Smooth muscle cell (in vitro differentiated cells): Measurements from ENCODE around the gene PFDN2. TPM values are rescaled to one million over a fixed set of nuclear protein-coding genes. Genes with fewer than 3 reads are reported as not detected.

Experiments
- DNase-seq: peaks from one replicate; lab custom pipeline; 2025; ENCODE audit not compliant: unreplicated experiment; lab: John Stamatoyannopoulos, UW
- H2AFZ ChIP-seq: fragments of 200-600 bp; sonication (generic); 2 replicates; pipeline ENCODE4 v1.6.0; 2016; ENCODE audit warnings: antibody characterized with exemption, low read depth, mild to moderate bottlenecking
- H3F3A ChIP-seq: fragments of 200-600 bp; sonication (generic); 2 replicates; pipeline ENCODE4 v1.6.0; 2017; ENCODE audit warnings: antibody characterized with exemption, low read depth
- H3K27ac ChIP-seq: fragments of 200-600 bp; sonication (generic); 2 replicates; pipeline ENCODE4 v1.5.1; 2016; ENCODE audit warnings: low read depth, mild to moderate bottlenecking
- H3K27me3 ChIP-seq: fragments of 200-600 bp; sonication (generic); 2 replicates; pipeline ENCODE4 v1.6.1; 2016; ENCODE audit warnings: low read depth, mild to moderate bottlenecking
- H3K36me3 ChIP-seq: fragments of 200-600 bp; sonication (generic); 2 replicates; pipeline ENCODE4 v1.5.1; 2016; ENCODE audit warnings: low read depth
- H3K4me1 ChIP-seq: fragments of 200-600 bp; sonication (generic); 2 replicates; pipeline ENCODE4 v1.5.1; 2016; ENCODE audit warnings: low read depth
- H3K4me2 ChIP-seq: fragments of 200-600 bp; sonication (generic); 2 replicates; pipeline ENCODE4 v1.6.0; 2016; ENCODE audit warnings: mild to moderate bottlenecking
- H3K4me3 ChIP-seq: fragments of 200-600 bp; sonication (generic); 2 replicates; pipeline ENCODE4 v1.5.1; 2016; ENCODE audit warnings: mild to moderate bottlenecking
- H3K79me2 ChIP-seq: fragments of 200-600 bp; sonication (generic); 2 replicates; pipeline ENCODE4 v1.6.0; 2016; ENCODE audit warnings: low read depth, mild to moderate bottlenecking
- H3K9ac ChIP-seq: fragments of 200-600 bp; sonication (generic); 2 replicates; pipeline ENCODE4 v1.6.0; 2016; ENCODE audit warnings: low read depth
- H3K9me3 ChIP-seq: fragments of 200-600 bp; sonication (generic); replicated peaks from 2 replicates; pipeline ENCODE4 v1.5.1; 2016; ENCODE audit warnings: low read depth
- H4K20me1 ChIP-seq: fragments of 200-600 bp; sonication (generic); 2 replicates; pipeline ENCODE4 v1.6.0; 2016; ENCODE audit warnings: low read depth
- CTCF ChIP-seq: fragments of 200-600 bp; sonication (generic); IDR thresholded peaks from 2 replicates; pipeline ENCODE4 v1.5.1; 2017; ENCODE audit warnings: borderline replicate concordance, mild to moderate bottlenecking, antibody characterized with exemption; ENCODE audit not compliant: insufficient read depth, poor library complexity, severe bottlenecking
- WGBS: methylation state at CpG from one replicate; pipeline ENCODE4 v1.1.7; 2016; ENCODE audit warnings: low lambda C conversion rate; 5-methylcytosine and 5-hydroxymethylcytosine counted together
- polyA plus RNA-seq: library from polyadenylated mRNA; unstranded; fragments of >200 nt; fragmentation: Nextera tagmentation; extraction: Ambion mirVana; gene quantifications from 2 replicates; pipeline ENCODE4 v1.2.1, GENCODE V29; 2016
- total RNA-seq: library from RNA; depleted of rRNA; stranded (reverse); fragments of >200 nt; gene quantifications from 2 replicates; pipeline ENCODE4 v1.2.3, GENCODE V29; 2014

Gene PFDN2
- total and polyA plus RNA-seq, 2 experiments from 2014 or later, result 82.0 to 139 TPM

GRCh38 chr1:161073474-161074121, 44.2 kb downstream of the PFDN2 start:
- H3K36me3 ChIP-seq, result no peaks in the 10 kb centered on the region
- no peak overlapping the region for H2AFZ ChIP-seq
- no peak for TF ChIP-seq CTCF
- peaks cover 4% of the 10 kb centered on the region for H3K4me1 ChIP-seq
- H3K9ac ChIP-seq, result no peak overlapping the region
- H3K27me3 ChIP-seq, result no peaks in the 10 kb centered on the region
- H3K79me2 ChIP-seq, result no peaks in the 10 kb centered on the region
- H3K27ac ChIP-seq, result peak overlapping the region; percentile 61
- no peaks in the 10 kb centered on the region for H4K20me1 ChIP-seq
- no peaks in the 10 kb centered on the region for H3K9me3 ChIP-seq
- DNase-seq, result no peak
- H3F3A ChIP-seq, result no peaks in the 10 kb centered on the region
- no peak overlapping the region for H3K4me2 ChIP-seq
- no peak overlapping the region for H3K4me3 ChIP-seq
- 68% methylated on average over 7 of the region's 7 CpGs for WGBS

- H3K36me3 ChIP-seq, result no peaks in the 10 kb centered on the region
- H2AFZ ChIP-seq, result no peak overlapping the region
- H3F3A ChIP-seq, result no peaks in the 10 kb centered on the region
- no peaks in the 10 kb centered on the region for H3K27me3 ChIP-seq
- H3K79me2 ChIP-seq, result no peaks in the 10 kb centered on the region
- no peak overlapping the region for H3K27ac ChIP-seq
- peaks cover 4% of the 10 kb centered on the region for H3K4me1 ChIP-seq
- no peak overlapping the region for H3K9ac ChIP-seq
- WGBS, result 95% methylated on average over 14 of the region's 19 CpGs
- no peaks in the 10 kb centered on the region for H3K9me3 ChIP-seq
- no peak overlapping the region for H3K4me2 ChIP-seq
- H3K4me3 ChIP-seq, result no peak overlapping the region
- H4K20me1 ChIP-seq, result no peaks in the 10 kb centered on the region
- DNase-seq, result no peak
- no peak for TF ChIP-seq CTCF
These were observed 44.9 kb downstream of the PFDN2 start for GRCh38 chr1:161072751-161073449.

GRCh38 chr1:161071886-161072371, 45.9 kb downstream of the PFDN2 start:
- Histone ChIP-seq H3K4me1 (peaks cover 4% of the 10 kb centered on the region), H3K4me3 (no peak overlapping the region), H3K9ac (no peak overlapping the region), H4K20me1 (no peaks in the 10 kb centered on the region), H3K27me3 (no peaks in the 10 kb centered on the region), H3F3A (no peaks in the 10 kb centered on the region), H3K36me3 (no peaks in the 10 kb centered on the region), H3K79me2 (no peaks in the 10 kb centered on the region), H3K4me2 (peak overlapping the region; percentile 41), H3K27ac (no peak overlapping the region), H3K9me3 (no peaks in the 10 kb centered on the region), H2AFZ (no peak overlapping the region)
- no peak for DNase-seq
- WGBS, result 62% methylated on average over 9 of the region's 9 CpGs
- peak; percentile 71 for TF ChIP-seq CTCF
